ENCODE data around the gene PRR7. TPM values are rescaled to one million over a fixed set of nuclear protein-coding genes. Genes with fewer than 3 reads are reported as not detected.
A peak's percentile ranks its signal among the peaks of the same experiment; 100 is the strongest.

PRR7 gene
- total and polyA plus RNA-seq, 2 of the 13 experiments (the other 11 are each of a cell fraction or from before 2014, with no cell fraction given) = 4.8 to 5.0 TPM

DNA sequence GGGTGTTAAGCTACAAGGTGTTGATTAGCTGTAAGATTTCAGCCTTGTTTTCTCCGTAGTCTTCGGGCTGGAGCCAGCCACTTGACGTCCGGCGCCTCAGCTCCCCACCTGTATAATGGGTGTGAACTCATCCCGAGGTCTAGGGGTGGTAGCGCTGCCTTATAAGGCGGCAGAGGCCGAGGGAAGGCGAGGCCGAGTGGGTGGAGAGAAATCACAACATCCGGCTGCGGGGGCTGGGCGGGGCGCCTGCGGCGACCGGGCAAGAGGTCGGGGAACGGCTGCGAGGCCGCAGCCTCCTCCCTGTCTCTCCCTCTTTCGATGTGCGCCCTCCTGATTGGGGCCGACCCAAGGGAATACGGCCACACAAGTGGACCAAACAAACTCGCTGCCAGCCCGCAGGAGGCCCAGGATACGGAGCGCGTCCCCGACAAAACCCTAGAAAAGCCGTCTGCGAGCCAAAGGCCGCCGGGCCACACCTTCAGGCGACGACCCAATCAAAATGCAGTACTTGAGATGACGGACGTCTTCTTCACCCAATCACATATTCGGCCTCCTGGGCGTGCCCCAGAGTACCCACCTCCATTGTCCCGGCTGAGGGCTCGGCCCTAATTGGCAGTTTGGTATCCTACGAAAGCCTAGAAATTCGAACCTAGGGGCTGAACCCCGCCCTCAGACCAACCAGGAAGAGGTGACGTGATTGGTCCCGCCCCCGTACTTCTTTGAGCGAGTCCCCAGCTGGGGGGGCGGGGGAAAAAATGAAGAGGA lies 20.6 kb upstream of the PRR7 start (continued):
- TF ChIP-seq SAFB2 (CRISPR knock-in tag; IDR thresholded peaks at IDR 0.05; ENCODE audit: borderline replicate concordance, low read depth) = no peak
- TF ChIP-seq NFKB2 (CRISPR knock-in tag; IDR thresholded peaks at IDR 0.05; ENCODE audit: borderline replicate concordance) = peak; percentile 82; the same call in 1 of the 2 replicates
- no peak for TF ChIP-seq SRSF9 (IDR thresholded peaks at IDR 0.05; ENCODE audit: borderline replicate concordance, insufficient read depth, low read depth, low read length, poor library complexity, severe bottlenecking)
- TF ChIP-seq ZNF235 (CRISPR knock-in tag; IDR thresholded peaks at IDR 0.05; ENCODE audit: borderline replicate concordance) = no peak
- 0 out of 2 replicates have a peak, but pooled peaks have one; percentile 51 for TF ChIP-seq KAT8 (CRISPR knock-in tag; IDR thresholded peaks at IDR 0.05)
- TF ChIP-seq TAF1 (CRISPR knock-in tag; IDR thresholded peaks at IDR 0.05) = peak; percentile 62; the same call in 1 of the 2 replicates
- peak; percentile 38; the same call in 1 of the 2 replicates for TF ChIP-seq ZNF350 (CRISPR knock-in tag; IDR thresholded peaks at IDR 0.05; ENCODE audit: borderline replicate concordance, low read depth)
- TF ChIP-seq, protein P1, sequence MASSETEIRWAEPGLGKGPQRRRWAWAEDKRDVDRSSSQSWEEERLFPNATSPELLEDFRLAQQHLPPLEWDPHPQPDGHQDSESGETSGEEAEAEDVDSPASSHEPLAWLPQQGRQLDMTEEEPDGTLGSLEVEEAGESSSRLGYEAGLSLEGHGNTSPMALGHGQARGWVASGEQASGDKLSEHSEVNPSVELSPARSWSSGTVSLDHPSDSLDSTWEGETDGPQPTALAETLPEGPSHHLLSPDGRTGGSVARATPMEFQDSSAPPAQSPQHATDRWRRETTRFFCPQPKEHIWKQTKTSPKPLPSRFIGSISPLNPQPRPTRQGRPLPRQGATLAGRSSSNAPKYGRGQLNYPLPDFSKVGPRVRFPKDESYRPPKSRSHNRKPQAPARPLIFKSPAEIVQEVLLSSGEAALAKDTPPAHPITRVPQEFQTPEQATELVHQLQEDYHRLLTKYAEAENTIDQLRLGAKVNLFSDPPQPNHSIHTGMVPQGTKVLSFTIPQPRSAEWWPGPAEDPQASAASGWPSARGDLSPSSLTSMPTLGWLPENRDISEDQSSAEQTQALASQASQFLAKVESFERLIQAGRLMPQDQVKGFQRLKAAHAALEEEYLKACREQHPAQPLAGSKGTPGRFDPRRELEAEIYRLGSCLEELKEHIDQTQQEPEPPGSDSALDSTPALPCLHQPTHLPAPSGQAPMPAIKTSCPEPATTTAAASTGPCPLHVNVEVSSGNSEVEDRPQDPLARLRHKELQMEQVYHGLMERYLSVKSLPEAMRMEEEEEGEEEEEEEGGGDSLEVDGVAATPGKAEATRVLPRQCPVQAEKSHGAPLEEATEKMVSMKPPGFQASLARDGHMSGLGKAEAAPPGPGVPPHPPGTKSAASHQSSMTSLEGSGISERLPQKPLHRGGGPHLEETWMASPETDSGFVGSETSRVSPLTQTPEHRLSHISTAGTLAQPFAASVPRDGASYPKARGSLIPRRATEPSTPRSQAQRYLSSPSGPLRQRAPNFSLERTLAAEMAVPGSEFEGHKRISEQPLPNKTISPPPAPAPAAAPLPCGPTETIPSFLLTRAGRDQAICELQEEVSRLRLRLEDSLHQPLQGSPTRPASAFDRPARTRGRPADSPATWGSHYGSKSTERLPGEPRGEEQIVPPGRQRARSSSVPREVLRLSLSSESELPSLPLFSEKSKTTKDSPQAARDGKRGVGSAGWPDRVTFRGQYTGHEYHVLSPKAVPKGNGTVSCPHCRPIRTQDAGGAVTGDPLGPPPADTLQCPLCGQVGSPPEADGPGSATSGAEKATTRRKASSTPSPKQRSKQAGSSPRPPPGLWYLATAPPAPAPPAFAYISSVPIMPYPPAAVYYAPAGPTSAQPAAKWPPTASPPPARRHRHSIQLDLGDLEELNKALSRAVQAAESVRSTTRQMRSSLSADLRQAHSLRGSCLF (CRISPR knock-in tag; IDR thresholded peaks at IDR 0.05; ENCODE audit: borderline replicate concordance) = no peak
- TF ChIP-seq HNRNPH1 (optimal IDR thresholded peaks at IDR 0.05; ENCODE audit: low read depth, low read length) = no peak
- TF ChIP-seq ETV6 (CRISPR knock-in tag; conservative IDR thresholded peaks at IDR 0.05) = peak; percentile 57; the same call in 1 of the 2 replicates
- TF ChIP-seq ZNF737 (CRISPR knock-in tag; IDR thresholded peaks at IDR 0.05; ENCODE audit: borderline replicate concordance) = no peak
- no peak for TF ChIP-seq TGIF2 (CRISPR knock-in tag; IDR thresholded peaks at IDR 0.05)
- TF ChIP-seq ARNTL (CRISPR knock-in tag; IDR thresholded peaks at IDR 0.05) = no peak
- TF ChIP-seq FOXK2 (IDR thresholded peaks at IDR 0.05) = no peak
- 0 out of 2 replicates have a peak, but pooled peaks have one; percentile 48 for TF ChIP-seq ZNF205 (CRISPR knock-in tag; IDR thresholded peaks at IDR 0.05)
- no peak for TF ChIP-seq ZBTB21 (CRISPR knock-in tag; IDR thresholded peaks at IDR 0.05)
- TF ChIP-seq, protein P2, sequence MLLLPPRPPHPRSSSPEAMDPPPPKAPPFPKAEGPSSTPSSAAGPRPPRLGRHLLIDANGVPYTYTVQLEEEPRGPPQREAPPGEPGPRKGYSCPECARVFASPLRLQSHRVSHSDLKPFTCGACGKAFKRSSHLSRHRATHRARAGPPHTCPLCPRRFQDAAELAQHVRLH (CRISPR knock-in tag; IDR thresholded peaks at IDR 0.05; ENCODE audit: borderline replicate concordance, low read depth) = peak; percentile 35
- TF ChIP-seq MAFF (IDR thresholded peaks at IDR 0.05; ENCODE audit: low read depth, low read length) = no peak
- TF ChIP-seq ZNF777 (CRISPR knock-in tag; IDR thresholded peaks at IDR 0.05) = peak; percentile 86
- TF ChIP-seq, protein P3, sequence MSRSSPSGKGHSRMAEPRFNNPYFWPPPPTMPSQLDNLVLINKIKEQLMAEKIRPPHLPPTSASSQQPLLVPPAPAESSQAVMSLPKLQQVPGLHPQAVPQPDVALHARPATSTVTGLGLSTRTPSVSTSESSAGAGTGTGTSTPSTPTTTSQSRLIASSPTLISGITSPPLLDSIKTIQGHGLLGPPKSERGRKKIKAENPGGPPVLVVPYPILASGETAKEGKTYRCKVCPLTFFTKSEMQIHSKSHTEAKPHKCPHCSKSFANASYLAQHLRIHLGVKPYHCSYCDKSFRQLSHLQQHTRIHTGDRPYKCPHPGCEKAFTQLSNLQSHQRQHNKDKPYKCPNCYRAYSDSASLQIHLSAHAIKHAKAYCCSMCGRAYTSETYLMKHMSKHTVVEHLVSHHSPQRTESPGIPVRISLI (CRISPR knock-in tag; IDR thresholded peaks at IDR 0.05; ENCODE audit: borderline replicate concordance) = no peak
- TF ChIP-seq MATR3 (CRISPR knock-in tag; IDR thresholded peaks at IDR 0.05) = no peak
- TF ChIP-seq, protein P4, sequence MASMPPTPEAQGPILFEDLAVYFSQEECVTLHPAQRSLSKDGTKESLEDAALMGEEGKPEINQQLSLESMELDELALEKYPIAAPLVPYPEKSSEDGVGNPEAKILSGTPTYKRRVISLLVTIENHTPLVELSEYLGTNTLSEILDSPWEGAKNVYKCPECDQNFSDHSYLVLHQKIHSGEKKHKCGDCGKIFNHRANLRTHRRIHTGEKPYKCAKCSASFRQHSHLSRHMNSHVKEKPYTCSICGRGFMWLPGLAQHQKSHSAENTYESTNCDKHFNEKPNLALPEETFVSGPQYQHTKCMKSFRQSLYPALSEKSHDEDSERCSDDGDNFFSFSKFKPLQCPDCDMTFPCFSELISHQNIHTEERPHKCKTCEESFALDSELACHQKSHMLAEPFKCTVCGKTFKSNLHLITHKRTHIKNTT (CRISPR knock-in tag; IDR thresholded peaks at IDR 0.05) = no peak
- 0 out of 2 replicates have a peak, but pooled peaks have one; percentile 25 for TF ChIP-seq ISL2 (CRISPR knock-in tag; IDR thresholded peaks at IDR 0.05)

Measured in HepG2 (cell line).